NCI-H1694 treated with DMSO at 0.1 percent for 48 hours (cell line): ENCODE data around the gene WSCD2.

Experiments used
- DNase-seq: peaks from one replicate; lab custom pipeline; 2025; lab: John Stamatoyannopoulos, UW

Gene WSCD2

DNA sequence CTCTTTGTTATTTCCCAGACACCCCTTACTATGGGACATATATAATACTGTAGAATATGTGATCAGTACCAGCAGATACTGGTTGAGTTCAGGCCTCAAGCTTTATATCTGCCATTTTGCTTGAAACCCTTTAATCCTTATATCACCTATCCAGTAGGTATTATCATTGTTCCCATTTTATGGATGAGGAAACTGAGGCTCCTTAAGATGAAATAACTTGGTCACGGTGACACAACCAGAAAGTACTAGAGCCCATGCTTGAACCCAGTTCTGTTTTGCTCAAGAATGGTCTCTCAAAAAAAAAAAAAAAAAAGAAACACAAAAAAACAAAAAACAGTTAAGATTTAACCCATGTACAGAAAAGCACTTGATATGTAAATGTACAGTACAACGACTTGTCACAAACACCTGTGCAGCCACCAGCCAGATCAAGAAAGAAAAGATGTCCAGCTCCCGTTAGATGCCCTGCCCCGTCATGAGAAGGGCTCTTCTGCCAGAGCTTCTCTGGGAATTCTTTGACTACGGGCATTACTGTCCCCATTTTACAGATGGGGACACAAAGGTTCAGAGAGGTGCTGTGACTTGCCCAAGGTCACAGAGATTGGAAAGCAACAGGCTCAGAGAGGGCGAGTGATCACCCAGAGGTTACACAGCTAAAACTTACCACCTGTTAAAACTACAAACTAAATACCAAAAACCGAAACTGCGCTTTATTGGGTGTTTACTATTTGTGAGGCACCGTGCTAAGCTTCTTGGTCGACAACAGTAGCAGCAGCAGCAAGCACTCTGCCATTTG, 669 bp upstream of the WSCD2 start:
- DNase-seq: no peak

DNA sequence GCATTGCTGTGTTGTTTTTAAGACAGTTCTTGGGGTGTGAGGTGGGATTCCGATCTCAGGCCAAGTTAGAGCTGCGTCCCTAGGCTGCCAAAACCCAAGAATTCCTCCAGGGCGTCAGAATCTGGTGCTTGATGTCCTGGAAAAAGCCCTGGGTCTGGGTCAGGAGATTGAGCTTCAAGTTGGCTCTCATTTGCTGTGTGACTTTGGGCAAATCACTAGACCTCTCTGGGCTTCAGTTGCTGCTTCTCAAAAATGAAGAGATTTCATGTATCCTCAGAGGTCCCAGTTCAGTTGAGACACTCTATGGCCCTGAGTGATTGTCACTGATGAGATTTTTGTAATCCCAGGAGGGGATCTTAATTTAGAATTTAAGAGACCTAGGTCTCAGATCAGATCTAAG, 1.9 kb downstream of the WSCD2 start:
- DNase-seq: no peak

DNA sequence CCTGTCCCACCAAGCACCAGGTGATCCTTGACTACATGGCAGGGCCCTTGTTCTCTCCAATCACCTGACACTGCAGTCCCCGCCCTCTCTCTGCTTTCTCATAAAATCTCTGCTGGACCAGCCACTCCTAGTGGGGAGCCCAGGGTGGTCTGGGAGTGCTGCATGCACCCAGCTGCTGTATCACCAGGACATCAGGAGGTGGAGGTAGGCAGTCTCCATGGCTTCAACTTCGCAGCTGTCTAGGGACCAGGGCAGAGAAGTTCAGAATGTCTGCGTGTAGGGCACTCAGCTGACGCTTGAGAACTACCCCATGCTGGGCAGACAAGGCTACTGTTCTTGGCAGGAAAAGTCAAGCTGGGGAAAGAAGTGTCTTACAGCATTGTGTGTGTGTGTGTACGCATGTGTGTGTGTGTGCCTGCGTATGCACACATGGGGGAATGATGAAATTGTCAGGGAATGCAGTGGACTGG, 2.6 kb downstream of the WSCD2 start:
- DNase-seq: no peak

DNA sequence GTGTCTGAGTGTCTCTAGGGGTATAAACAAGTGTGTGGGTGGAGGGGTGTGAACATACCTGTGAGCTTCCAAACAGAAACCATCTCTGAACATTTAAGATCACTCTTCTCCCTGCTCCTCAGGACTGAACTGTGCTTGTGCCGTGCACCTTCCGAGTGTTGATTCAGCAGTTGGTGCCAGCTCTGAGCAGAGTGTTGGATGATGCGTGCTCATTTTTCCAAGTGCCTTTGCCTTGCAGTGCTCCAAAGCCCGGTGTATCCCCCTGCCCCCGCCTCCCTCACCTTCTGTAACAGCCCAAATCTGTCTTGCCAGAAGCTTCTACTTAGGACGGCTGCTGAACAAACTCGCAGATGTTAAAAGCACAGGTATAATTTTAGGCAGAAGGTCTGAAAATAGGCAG, 4.4 kb downstream of the WSCD2 start:
- DNase-seq: no peak

DNA sequence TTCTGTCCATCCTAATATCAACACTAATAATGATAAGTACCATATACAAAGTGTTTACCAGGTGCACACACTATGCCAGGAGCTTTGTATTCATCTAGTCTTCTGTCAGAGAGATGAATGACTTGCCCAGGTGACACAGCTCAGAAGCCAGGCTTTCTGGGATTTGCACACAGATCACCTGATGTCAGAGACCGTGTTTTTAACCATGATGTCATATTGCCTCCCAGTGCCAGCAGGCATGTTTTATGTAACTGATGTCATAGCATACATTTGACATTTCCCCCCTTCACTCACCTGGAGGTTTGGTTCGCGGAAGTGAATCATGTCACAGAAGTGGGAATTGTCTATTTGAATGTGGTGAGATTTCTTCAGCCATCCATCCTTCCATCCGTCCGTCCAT, 5.7 kb downstream of the WSCD2 start:
- DNase-seq: no peak

GRCh38 chr12:108135627-108136026, 6.5 kb downstream of the WSCD2 start:
- no peak for DNase-seq

DNA sequence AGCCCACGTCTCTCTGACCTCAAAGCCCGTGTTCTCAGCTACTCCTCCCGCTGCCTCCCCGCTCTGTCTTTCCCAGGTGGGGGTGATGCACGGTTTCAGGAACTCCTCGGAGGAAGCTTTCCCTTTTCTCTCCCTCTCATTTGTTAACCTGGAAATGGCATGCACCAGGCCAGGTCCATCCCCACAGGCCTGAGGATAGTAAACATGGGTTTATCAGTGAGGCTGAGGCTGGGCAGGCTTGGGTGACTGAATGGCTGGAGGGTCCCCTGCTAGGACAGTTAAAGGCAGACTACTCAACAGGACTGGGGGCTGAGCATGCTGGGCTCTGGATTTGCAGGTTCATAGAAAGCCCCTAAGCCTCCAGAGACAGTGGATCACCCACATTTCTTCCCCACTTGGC, 7.6 kb downstream of the WSCD2 start:
- DNase-seq: no peak

DNA sequence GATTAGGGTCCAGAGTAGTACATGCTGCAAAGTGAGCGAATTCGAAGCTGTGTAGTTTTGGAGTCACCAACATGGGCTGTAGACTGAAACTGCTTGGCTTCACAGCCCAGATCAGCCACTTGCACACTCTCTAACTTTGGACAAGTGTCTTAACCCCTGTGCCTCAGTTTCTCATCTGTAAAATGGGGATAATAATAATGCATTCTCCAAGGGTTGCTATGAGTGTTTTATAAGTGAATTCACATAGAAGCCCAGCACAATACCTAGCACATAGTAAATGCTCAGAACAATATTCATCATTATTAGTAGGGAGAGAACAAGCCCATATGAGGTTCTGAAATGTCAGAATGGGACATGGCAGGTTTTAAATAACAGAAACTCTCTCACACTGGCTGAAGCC, 10.4 kb downstream of the WSCD2 start:
- no peak for DNase-seq

DNA sequence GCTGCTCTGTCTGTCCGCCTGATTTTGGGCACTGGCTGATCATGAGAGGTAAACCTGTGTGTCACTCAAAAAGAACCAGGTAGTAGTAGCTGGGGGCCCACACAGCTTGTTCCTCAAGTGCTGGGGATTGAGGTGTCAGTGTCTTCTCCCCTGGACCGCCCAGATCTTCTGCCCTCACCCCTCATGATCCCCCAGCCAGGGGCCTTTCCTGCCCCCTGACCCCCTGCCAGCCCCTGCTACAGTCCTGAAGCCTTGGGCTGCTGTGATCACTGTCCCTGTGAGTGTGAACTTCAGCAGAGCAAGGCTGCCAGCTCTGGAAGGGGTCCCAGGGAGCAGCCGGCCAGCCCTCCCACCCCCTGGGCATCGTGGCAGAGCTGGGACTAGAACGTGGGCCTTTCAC, 11.4 kb downstream of the WSCD2 start:
- DNase-seq: no peak

DNA sequence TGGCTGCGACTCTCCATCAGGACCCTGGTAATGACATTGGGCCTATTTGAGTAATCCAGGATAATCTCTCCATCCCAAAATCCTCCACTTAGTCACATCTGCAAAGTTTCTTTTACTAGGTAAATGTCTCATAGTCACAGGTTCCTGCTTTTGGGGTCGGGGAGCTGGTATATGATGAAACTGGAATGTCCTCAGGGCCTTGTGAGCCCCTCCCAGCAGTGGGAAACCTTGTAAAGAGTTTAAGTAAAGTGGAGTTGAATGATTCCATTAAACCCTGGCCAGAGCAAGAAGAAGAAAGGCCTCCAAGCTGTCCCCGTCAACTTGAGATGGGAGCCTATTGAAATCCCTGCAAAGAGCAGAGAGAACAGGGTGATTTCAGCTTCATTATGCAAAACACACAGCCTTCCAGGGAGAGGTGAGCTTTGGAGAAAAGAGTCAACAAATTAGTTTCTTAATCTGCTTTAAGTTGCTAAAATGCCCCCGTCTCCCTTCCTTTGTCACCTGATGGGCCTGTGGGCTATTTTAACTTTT, 12.6 kb downstream of the WSCD2 start:
- DNase-seq: no peak

DNA sequence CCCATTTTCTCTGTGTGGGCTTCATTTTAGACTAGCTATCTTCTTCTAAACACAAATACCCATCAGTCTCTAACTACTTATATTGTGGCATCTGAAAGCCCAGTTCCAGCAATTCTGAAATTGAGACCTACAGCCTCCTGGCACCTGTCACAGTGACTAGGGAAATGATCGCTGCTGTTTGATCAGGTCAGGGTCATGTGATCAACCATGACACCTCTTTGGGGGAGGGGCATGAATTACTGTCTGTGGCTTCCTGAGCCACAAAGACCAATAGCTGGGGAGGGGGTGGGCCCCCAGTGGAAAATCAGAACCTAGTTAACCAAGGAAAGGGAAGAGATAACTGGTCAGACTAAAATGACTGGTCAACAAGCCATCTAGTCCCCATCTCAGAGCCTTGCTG, 14.1 kb downstream of the WSCD2 start:
- no peak for DNase-seq

GRCh38 chr12:108144080-108144479, 15.0 kb downstream of the WSCD2 start:
- no peak for DNase-seq

- no peak for DNase-seq
These were observed 15.9 kb downstream of the WSCD2 start for GRCh38 chr12:108145011-108145410.

DNA sequence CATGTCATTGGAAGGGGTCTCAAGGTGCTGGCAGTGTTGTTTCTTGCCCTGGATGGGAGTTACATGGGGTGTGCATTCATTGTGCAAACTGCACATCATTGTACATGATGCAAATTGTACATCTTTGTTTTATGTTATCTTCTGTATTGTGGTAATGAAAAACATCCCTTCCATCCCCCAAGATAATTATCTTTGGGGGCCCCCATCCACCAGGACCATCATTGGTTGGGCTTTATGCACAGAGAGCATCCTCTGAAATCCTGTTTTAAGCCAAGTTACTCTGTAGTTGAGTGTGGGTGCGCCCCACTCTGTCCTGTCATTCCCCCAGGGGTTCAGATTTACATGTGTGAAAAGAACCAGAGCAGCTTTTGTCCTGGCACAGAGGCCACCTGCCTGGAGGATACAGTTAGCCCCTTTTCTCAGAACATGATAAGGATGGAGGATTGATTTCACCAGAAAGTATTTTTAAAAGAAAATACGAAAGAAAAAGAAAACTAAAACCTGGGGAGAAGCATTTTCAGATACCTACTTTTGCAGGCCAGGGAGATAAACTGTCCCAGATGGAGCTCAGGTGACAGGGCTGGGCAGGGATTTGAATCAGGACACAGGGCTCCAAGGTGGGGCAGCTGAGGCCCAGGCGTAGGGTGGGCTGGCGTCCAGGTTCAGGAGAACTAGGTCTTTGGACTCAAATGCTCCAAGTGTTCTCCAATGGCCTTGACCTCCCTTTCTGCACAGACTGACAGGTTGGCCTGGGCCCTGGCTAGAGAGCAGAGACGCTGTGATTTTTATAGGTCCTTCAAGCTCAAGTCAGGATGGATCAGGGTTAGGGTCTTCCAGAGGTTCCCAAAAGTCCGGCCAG, 17.2 kb downstream of the WSCD2 start:
- DNase-seq: no peak

DNA sequence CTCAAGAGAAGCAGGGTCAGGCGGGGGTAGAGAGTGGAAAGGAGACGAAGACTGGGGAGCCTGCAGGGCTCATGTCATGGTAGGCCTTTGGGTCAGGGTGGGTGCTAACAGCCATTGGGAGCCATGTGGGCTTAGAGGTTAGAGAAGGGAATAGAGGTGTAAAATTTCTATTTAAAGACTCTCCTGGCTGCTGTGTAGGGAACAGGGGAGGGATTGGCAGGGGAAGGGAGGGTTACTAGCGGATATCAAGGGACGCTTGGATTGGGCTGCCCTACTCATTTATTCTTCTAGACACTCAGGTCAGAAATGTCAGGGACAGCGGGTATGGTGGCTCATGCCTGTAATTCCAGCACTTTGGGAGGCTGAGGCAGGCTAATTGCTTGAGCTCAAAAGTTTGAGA, 18.2 kb downstream of the WSCD2 start:
- DNase-seq: no peak

- DNase-seq: no peak
These were observed 19.5 kb downstream of the WSCD2 start for GRCh38 chr12:108148521-108149074.

DNA sequence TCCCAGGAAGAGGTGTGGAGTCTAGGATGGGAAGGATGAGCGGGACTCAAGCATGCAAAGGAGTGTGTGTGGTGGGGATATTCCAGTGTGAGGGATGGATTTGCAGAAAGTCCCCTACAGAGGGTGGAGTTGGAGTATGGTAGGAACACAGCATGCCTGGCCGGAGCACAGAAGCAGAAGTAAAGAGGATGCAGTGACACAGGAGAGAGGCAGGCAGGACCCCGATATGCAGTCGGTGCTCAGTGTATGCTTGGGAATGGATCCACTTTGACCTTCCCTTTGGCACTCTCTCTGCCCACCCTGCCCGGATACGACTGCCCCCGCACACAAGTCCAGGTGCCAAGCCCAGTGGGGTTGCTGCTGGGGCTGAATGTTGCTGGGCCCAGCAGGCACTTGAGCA, 21.3 kb downstream of the WSCD2 start:
- no peak for DNase-seq

GRCh38 chr12:108151533-108152169, 22.6 kb downstream of the WSCD2 start:
- no peak for DNase-seq

GRCh38 chr12:108152170-108152538, 23.1 kb downstream of the WSCD2 start:
- DNase-seq: no peak

GRCh38 chr12:108156717-108157116, 27.6 kb downstream of the WSCD2 start:
- no peak for DNase-seq

GRCh38 chr12:108157870-108158459, 28.9 kb downstream of the WSCD2 start:
- no peak for DNase-seq

- no peak for DNase-seq
These were observed 33.1 kb downstream of the WSCD2 start for GRCh38 chr12:108162207-108162606.
